Left ventricle myocardium inferior (tissue), 1 donor: ENCODE data around the gene NOL7. TPM values are rescaled to one million over a fixed set of nuclear protein-coding genes. Genes with fewer than 3 reads are reported as not detected.

Source experiments
- DNase-seq: peaks from one replicate; pipeline ENCODE4 v3.0.0-alpha.2; 2020
- H3K27ac ChIP-seq: fragments of 200-600 bp; replicated peaks from 2 replicates; pipeline ENCODE4 v1.8.0; 2021
- H3K27me3 ChIP-seq: fragments of 200-600 bp; 2 replicates; pipeline ENCODE4 v1.8.0; 2021; ENCODE audit warnings: low read depth
- H3K36me3 ChIP-seq: fragments of 200-600 bp; 2 replicates; pipeline ENCODE4 v1.8.0; 2021
- H3K4me1 ChIP-seq: fragments of 200-600 bp; 2 replicates; pipeline ENCODE4 v1.8.0; 2021
- H3K4me3 ChIP-seq: fragments of 200-600 bp; 2 replicates; pipeline ENCODE4 v1.8.0; 2021; ENCODE audit warnings: mild to moderate bottlenecking, moderate library complexity
- H3K9me3 ChIP-seq: fragments of 200-600 bp; replicated peaks from 2 replicates; pipeline ENCODE4 v1.8.0; 2021
- intact Hi-C: fragments of 100-400 bp; cut with micrococcal nuclease; formaldehyde crosslinking; loops from one replicate; pipeline ENCODE4 v1.11.0; 2022
- long read RNA-seq: library from polyadenylated mRNA; unstranded; transcript quantifications from one replicate; pipeline ENCODE4 v2.0.0, GENCODE V29; 2021
- total RNA-seq: library from RNA; stranded (reverse); fragmentation: NEBNext Ultra II Directional; extraction: Animal tissue kit (Norgen Biotek cat#: 25700); gene quantifications from one replicate; pipeline ENCODE4 v1.2.1, GENCODE V29; 2021
- TF ChIP-seq, protein P1 (sequence below): fragments of 200-600 bp; IDR thresholded peaks from 2 replicates; pipeline ENCODE4 v1.8.0; 2021; ENCODE audit warnings: antibody characterized with exemption, mild to moderate bottlenecking, borderline replicate concordance
- donor health status: DM: no; HTN: yes; CAD: no; lungs with severe emphysema.

The NOL7 gene
- 46.9 TPM for total RNA-seq
- long read RNA-seq, transcript NOL7-202 (8 exons, 1,184 nt) = major isoform, 92 of 101 reads
- long read RNA-seq, partial matches to known transcripts = 2 of 101 reads
- long read RNA-seq, other reads (novel, unspliced or antisense) = 3 of 101 reads

DNA sequence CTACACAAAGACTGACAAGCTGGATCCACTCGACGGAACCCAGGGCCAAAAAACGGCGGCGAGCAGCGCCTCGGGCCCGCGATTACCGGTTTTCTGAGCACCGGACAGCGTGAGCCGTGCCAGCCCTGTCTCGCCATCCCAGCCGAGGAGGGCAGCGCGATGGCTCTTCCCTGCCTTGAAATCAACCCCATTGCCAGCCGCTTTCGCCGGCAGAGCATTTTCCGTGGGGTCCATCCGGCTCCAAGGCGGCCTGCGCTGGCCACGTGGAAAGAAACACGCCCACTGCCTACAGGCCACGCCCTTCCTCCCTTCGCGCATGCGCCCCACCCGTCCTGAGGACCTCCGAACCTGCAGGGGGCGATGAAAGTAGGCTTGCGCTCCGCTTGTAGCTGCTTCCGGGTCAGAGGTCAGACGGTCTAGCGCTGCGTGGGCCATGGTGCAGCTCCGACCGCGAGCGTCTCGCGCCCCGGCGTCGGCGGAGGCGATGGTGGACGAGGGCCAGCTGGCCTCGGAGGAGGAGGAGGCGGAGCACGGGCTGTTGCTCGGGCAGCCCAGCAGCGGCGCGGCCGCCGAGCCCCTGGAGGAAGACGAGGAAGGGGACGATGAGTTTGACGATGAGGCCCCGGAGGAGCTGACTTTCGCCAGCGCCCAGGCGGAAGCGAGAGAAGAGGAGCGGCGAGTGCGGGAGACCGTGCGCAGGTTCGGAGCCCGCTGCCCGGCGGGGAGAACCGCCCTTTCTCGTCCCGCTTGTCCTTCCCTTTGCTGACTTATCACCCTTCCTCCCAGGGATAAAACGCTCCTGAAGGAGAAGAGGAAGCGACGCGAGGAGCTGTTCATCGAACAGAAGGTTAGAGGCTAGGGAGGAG is at the start of gene NOL7:
Gene NOL7 (plus strand): TSS at position 410 of the 866 bp plus-strand sequence. CDS start 24 bp downstream, at position 434.
- Histone ChIP-seq H3K27me3 (no peaks in the 10 kb centered on the region), H3K36me3 (peaks cover 41% of the 10 kb centered on the region), H3K4me1 (peaks cover 56% of the 10 kb centered on the region), H3K9me3 (no peaks in the 10 kb centered on the region), H3K4me3 (peak within 1 kb of the TSS; percentile 84), H3K27ac (peak within 1 kb of the TSS; percentile 87)
- intact Hi-C loops = no loop called here
- DNase-seq = peak; percentile 96
- TF ChIP-seq, protein P1, sequence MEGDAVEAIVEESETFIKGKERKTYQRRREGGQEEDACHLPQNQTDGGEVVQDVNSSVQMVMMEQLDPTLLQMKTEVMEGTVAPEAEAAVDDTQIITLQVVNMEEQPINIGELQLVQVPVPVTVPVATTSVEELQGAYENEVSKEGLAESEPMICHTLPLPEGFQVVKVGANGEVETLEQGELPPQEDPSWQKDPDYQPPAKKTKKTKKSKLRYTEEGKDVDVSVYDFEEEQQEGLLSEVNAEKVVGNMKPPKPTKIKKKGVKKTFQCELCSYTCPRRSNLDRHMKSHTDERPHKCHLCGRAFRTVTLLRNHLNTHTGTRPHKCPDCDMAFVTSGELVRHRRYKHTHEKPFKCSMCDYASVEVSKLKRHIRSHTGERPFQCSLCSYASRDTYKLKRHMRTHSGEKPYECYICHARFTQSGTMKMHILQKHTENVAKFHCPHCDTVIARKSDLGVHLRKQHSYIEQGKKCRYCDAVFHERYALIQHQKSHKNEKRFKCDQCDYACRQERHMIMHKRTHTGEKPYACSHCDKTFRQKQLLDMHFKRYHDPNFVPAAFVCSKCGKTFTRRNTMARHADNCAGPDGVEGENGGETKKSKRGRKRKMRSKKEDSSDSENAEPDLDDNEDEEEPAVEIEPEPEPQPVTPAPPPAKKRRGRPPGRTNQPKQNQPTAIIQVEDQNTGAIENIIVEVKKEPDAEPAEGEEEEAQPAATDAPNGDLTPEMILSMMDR = peak; percentile 91

DNA sequence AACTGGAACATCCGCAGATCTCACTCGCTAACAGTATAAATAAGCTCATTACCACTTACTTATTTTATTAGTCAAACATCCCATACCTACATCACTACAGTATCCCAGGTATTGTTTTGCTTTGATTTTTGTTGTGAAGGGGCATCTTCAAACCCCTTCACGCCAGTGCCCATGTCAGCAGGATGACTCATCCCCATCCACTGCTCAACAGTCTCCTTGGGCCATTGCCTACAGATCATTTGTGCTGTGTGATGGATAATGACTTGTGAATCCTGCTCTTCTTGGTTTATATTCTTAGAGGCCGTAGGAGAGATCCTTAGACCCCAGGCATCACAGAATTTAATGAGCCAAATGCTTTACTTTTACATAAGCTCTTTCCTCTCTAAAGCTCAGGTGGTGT is 49.2 kb upstream of the NOL7 start:
- no peaks in the 10 kb centered on the region for H3K9me3 ChIP-seq
- no peak for DNase-seq
- no peaks in the 10 kb centered on the region for H3K36me3 ChIP-seq
- H3K4me3 ChIP-seq = no peak overlapping the region
- H3K4me1 ChIP-seq = peaks cover 3% of the 10 kb centered on the region
- intact Hi-C loops = no loop called here
- no peak overlapping the region for H3K27ac ChIP-seq
- no peaks in the 10 kb centered on the region for H3K27me3 ChIP-seq
- TF ChIP-seq, protein P1 = no peak

DNA sequence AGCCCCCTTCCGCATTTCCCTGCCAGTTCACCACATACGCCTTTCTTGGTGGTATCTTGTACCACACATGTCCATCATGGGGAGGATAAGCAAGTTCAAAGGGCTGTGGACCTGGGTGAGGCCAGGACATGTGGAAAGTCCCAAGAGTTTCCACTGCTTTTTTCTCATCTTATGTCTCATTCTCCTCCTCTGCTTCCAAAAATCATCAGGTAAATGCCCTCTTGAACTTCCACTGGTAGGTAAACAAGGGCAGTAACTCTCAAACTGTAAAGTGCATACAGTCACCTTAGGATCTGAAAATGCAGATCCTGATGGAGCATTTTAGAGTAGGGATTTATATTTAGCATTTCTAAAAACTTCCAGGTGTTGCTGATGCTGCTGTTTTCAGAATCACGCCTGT is 48.6 kb upstream of the NOL7 start:
- Histone ChIP-seq H3K27me3 (no peaks in the 10 kb centered on the region), H3K4me1 (peaks cover 3% of the 10 kb centered on the region), H3K27ac (no peak overlapping the region), H3K36me3 (no peaks in the 10 kb centered on the region), H3K9me3 (no peaks in the 10 kb centered on the region), H3K4me3 (no peak overlapping the region)
- no peak for DNase-seq
- TF ChIP-seq, protein P1 = no peak
- intact Hi-C loops = no loop called here

DNA sequence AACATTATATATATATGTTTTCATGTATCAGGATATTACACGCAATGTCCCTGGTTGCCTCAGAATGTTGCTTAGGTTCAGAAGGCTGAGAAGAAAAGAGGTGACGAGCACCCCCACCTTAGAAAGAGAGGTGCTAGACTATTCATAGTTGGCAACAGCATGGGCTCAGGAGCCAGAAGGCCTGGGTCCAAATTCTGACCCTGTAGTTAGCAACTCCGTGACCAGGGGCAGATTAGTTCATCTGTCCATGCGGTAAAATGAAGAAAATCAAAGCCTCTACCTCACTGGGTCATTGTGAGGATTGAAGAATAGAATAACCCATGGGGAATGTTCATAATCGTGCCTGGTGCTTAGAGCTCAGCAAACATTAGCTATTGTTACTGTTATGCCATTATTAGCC is 46.2 kb upstream of the NOL7 start:
- no peaks in the 10 kb centered on the region for H3K27me3 ChIP-seq
- H3K9me3 ChIP-seq = no peaks in the 10 kb centered on the region
- no peak overlapping the region for H3K4me3 ChIP-seq
- TF ChIP-seq, protein P1 = no peak
- H3K27ac ChIP-seq = no peak overlapping the region
- H3K4me1 ChIP-seq = peaks cover 14% of the 10 kb centered on the region
- intact Hi-C loops = no loop called here
- H3K36me3 ChIP-seq = no peaks in the 10 kb centered on the region
- no peak for DNase-seq

DNA sequence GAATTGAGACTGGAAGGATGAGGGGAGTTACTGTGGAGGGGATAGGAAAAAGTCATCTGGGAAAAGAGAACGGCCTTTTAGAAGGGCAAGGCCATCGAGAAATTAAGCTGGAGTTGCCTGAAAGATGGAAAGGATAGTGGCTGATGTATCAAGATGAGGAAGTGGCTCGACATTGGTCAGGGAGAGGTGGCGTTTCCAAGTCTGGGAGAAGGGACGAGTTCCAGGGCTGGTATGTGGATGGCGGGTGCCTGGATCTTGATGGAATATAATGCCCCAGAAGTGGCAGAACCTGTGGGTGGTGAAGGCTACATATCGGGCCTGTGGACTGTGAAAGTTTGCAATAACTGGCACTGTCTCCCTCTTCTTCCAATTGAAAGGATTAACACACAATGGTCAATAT is 42.9 kb upstream of the NOL7 start:
- intact Hi-C loops = no loop called here
- TF ChIP-seq, protein P1 = no peak
- no peaks in the 10 kb centered on the region for H3K27me3 ChIP-seq
- DNase-seq = no peak
- H3K27ac ChIP-seq = no peak overlapping the region
- no peaks in the 10 kb centered on the region for H3K9me3 ChIP-seq
- no peak overlapping the region for H3K4me3 ChIP-seq
- peaks cover 32% of the 10 kb centered on the region for H3K4me1 ChIP-seq
- H3K36me3 ChIP-seq = no peaks in the 10 kb centered on the region
